ENCODE measurements around the gene TNFRSF25. TPM values are rescaled to one million over a fixed set of nuclear protein-coding genes. Genes with fewer than 3 reads are reported as not detected.

The TNFRSF25 gene
- total RNA-seq, 2 donors from 2014 or later, result 9.5 to 48.2 TPM

DNA sequence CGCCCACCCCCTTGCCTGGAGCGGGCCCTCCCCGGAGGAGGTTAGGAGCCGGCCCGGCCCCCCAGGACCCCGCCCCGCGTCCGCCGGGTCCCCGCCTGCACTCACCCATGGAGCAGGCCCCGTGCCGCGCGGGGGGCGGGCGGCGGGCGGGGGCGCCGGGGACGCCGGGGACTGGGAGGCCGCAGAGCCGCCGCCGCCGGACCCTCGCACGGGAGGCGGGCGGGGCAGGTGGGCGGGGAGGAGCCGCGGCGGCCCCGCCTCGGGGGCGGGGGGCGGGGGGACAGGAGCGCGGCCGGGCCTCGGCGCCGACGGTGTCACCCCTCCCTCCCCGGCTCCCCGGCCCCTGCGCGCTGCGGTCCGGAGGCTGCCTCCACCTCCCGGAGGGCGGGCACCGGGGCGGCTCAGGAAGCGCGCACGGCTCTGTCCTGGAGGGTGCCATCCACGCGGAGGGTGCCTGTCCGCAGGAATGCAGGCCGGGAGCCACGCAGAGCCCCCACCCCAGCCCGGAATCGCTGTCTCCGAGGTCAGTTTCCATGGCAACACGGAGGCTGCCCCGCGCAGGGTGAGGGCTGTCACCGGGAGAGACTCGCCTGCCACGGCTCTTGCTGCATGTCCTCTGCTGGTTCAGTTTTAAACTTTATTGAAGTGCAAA lies 31.4 kb upstream of the TNFRSF25 start:
- Histone ChIP-seq H3K9me3 (no peaks in the 10 kb centered on the region), H3K27me3 (replicated peaks; ENCODE audit: insufficient read depth) (no peaks in the 10 kb centered on the region), H3K36me3 (no peaks in the 10 kb centered on the region), H3K4me1 (ENCODE audit: control insufficient read depth in 1 of 2, low read depth in 2 of 2) (peaks cover 38 to 61% of the 10 kb centered on the region in 2 donors), H3K4me3 (peak overlapping the region; percentile 87), H3K27ac (peak overlapping the region; percentile 50 to 73)
- ATAC-seq (ENCODE audit: insufficient number of reproducible peaks, low FRiP score, low read depth) (no peak), DNase-seq (ENCODE audit: low spot score) (no peak)
- TF ChIP-seq, protein P1, sequence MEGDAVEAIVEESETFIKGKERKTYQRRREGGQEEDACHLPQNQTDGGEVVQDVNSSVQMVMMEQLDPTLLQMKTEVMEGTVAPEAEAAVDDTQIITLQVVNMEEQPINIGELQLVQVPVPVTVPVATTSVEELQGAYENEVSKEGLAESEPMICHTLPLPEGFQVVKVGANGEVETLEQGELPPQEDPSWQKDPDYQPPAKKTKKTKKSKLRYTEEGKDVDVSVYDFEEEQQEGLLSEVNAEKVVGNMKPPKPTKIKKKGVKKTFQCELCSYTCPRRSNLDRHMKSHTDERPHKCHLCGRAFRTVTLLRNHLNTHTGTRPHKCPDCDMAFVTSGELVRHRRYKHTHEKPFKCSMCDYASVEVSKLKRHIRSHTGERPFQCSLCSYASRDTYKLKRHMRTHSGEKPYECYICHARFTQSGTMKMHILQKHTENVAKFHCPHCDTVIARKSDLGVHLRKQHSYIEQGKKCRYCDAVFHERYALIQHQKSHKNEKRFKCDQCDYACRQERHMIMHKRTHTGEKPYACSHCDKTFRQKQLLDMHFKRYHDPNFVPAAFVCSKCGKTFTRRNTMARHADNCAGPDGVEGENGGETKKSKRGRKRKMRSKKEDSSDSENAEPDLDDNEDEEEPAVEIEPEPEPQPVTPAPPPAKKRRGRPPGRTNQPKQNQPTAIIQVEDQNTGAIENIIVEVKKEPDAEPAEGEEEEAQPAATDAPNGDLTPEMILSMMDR (IDR thresholded peaks at IDR 0.05), result no peak

DNA sequence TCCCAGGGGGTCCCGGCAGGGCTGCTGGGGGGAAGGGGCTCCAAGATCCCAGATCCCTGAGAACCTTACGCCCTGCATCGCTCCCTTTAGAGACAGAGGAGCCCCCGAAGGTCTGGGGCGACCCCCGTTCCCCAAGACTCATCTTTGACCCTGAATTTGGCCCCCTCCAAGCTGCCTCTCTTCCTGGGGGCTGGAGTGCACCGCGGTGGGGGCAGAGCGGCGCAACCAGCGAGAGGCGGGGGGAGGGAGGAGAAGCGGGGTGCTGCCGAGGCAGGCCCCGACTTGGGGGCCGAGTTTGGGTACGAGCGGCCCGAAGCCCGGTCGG lies 30.9 kb upstream of the TNFRSF25 start:
- Histone ChIP-seq H3K9me3 (no peaks in the 10 kb centered on the region), H3K4me1 (ENCODE audit: control insufficient read depth in 1 of 2, low read depth in 2 of 2) (peaks cover 33 to 56% of the 10 kb centered on the region in 2 donors), H3K36me3 (no peaks in the 10 kb centered on the region), H3K27ac (peak overlapping the region; percentile 50 to 73), H3K27me3 (replicated peaks; ENCODE audit: insufficient read depth) (no peaks in the 10 kb centered on the region), H3K4me3 (peak overlapping the region; percentile 87)
- TF ChIP-seq, protein P1 (IDR thresholded peaks at IDR 0.05), result no peak
- DNase-seq (ENCODE audit: low spot score) (no peak), ATAC-seq (ENCODE audit: insufficient number of reproducible peaks, low FRiP score, low read depth) (no peak)

DNA sequence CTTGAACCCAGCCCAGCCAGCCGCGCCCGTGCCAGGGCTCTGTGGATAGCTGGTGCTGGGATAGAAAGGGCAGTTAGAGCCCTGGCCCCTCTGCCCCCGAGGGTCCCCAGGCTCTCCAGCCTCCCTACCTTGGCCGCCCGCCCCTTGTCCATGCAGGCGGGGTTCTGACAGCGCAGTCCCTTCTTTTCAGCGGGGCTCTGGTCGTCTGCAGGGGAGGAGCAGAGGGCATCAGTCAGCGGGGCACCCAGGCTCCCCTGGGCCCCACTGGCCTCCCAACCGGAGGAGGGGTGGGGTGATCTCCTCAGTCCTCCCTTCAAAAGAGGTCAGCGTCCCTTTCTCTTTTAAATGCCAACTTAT lies 30.4 kb upstream of the TNFRSF25 start:
- DNase-seq (ENCODE audit: low spot score) (no peak), ATAC-seq (ENCODE audit: insufficient number of reproducible peaks, low FRiP score, low read depth) (no peak)
- Histone ChIP-seq H3K36me3 (no peaks in the 10 kb centered on the region), H3K4me1 (ENCODE audit: control insufficient read depth in 1 of 2, low read depth in 2 of 2) (peaks cover 28 to 52% of the 10 kb centered on the region in 2 donors), H3K27ac (peak overlapping the region in 1 of 2 donors; percentile 73), H3K27me3 (replicated peaks; ENCODE audit: insufficient read depth) (no peaks in the 10 kb centered on the region), H3K9me3 (no peaks in the 10 kb centered on the region), H3K4me3 (peak overlapping the region; percentile 87)
- TF ChIP-seq, protein P1 (IDR thresholded peaks at IDR 0.05), result no peak

DNA sequence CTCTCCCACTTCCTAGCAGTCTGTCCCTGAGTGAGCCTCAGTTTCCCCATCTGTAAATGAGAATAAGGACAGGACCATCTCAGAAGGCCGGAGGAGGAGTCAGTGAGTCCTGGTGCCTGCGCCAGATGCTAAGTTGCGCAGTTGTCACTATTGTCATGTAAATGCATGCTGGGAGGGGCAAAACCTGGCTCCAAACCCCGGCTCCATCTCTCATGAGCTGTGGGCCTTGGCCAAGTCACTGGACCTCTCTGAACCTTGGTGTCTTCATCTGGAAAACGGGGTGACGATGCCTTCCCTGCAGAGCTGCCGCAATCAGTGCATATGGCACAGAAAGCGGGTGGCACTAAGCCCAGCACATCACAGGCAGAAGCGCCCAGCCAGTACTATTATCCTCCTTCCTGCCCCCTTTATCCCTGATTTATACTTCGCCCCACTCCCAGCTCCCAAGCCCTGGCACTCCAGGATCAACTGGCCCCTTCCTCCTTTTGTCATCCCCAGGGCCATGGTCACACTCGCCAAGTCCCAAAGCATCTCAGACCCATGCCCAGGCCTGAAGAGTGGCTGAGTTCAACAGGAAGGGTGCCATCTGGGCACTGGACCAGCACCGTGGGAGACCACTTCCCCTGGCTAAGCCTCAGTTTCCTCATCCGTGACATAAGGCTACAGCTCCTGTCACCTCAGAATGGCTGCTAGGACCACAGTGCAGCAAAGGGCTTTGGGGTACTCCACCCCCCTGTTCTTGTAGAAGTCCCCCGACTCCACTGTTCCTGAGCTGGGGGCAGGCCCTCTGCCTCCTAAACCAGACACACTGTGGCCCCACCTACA lies 29.8 kb upstream of the TNFRSF25 start:
- Histone ChIP-seq H3K27me3 (replicated peaks; ENCODE audit: insufficient read depth) (no peaks in the 10 kb centered on the region), H3K9me3 (no peaks in the 10 kb centered on the region), H3K36me3 (no peaks in the 10 kb centered on the region), H3K4me1 (ENCODE audit: control insufficient read depth in 1 of 2, low read depth in 2 of 2) (peaks cover 24 to 52% of the 10 kb centered on the region in 2 donors), H3K27ac (peak overlapping the region in 1 of 2 donors; percentile 73), H3K4me3 (peak overlapping the region; percentile 87)
- TF ChIP-seq, protein P1 (IDR thresholded peaks at IDR 0.05), result no peak
- ATAC-seq (ENCODE audit: insufficient number of reproducible peaks, low FRiP score, low read depth), result no peak
- DNase-seq (ENCODE audit: low spot score), result no peak

DNA sequence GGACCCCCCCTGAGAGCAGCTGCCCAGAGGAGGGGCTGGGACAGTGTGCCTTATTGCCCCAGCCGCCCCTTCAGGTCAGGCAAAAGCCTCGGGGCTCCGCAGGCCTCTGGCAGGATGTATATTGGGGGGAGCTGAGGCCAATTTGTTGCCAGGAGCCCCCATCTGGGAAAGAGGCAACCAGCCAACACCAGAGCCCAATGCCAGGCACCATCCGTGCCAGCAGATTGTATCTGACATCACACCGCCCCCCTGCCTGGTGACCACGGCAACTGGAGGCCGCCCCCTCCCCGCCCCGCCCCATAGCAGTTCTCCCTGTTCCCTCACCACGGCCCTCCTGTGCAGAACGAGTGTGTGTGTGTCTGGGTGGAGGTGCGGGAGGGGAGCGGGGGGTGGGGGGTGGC lies 29.1 kb upstream of the TNFRSF25 start:
- TF ChIP-seq, protein P1 (IDR thresholded peaks at IDR 0.05), result no peak
- Histone ChIP-seq H3K4me3 (no peak overlapping the region), H3K27ac (no peak overlapping the region), H3K9me3 (no peaks in the 10 kb centered on the region), H3K36me3 (no peaks in the 10 kb centered on the region), H3K4me1 (ENCODE audit: control insufficient read depth in 1 of 2, low read depth in 2 of 2) (peaks cover 26 to 51% of the 10 kb centered on the region in 2 donors), H3K27me3 (replicated peaks; ENCODE audit: insufficient read depth) (no peaks in the 10 kb centered on the region)
- DNase-seq (ENCODE audit: low spot score), result no peak
- ATAC-seq (ENCODE audit: insufficient number of reproducible peaks, low FRiP score, low read depth), result no peak
